Measurements from ENCODE around the gene AKTIP.

AKTIP gene

DNA sequence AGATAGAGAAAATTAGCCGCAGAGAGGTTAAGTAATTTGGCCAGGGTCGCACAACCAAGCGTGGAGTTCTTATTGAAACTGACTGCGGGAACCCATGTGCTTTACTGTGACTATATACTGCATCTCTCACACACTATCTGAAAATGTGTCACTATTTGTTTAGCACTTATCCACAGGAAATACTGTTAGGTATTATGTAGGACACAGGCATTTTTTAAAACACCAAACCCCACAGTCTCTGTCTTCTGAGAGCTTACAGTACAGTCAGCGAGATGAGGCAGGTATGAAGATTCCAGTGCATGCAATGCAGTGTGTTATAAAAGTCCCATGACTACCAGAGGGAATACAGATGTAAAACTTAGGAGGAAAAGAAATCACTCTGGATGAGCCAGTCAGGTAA lies 57.5 kb downstream of the AKTIP start:
- H3K9me3 ChIP-seq (ENCODE audit: insufficient read depth, low read length) = no peaks in the 10 kb centered on the region
- no peak for DNase-seq (ENCODE audit: low read depth, low spot score)
- H3K4me3 ChIP-seq (ENCODE audit: insufficient read length, low read depth) = no peak overlapping the region
- H3K27me3 ChIP-seq (ENCODE audit: insufficient read depth, insufficient read length) = no peaks in the 10 kb centered on the region
- TF ChIP-seq YY1 (IDR thresholded peaks at IDR 0.05; ENCODE audit: insufficient read depth, insufficient read length) (no peak), SUZ12 (IDR thresholded peaks at IDR 0.05; ENCODE audit: extremely low read depth, insufficient read depth, insufficient read length) (no peak), ZNF274 (IDR thresholded peaks at IDR 0.05; ENCODE audit: low read depth, low read length) (no peak)
- H3K36me3 ChIP-seq (ENCODE audit: insufficient read depth, insufficient read length, low read length) = peaks cover 41% of the 10 kb centered on the region
- H3K4me1 ChIP-seq (ENCODE audit: insufficient read depth, insufficient read length) = no peaks in the 10 kb centered on the region
- H3K9ac ChIP-seq (ENCODE audit: insufficient read length, low read depth) = no peak overlapping the region

All from NT2/D1 (cell line).